H9 (cell line): Measurements from ENCODE around the gene CENPV. TPM values are rescaled to one million over a fixed set of nuclear protein-coding genes. Genes with fewer than 3 reads are reported as not detected.
"Not testable (repeated sequence)": the region's sequence is repeated elsewhere in the genome, so short reads cannot be mapped to it uniquely, and the experiment has no call there.

Source experiments
- DNase-seq: peaks from one replicate; pipeline ENCODE4 v3.0.0-alpha.2; 2017
- H2AFZ ChIP-seq: one replicate; pipeline ENCODE4 v1.6.1; 2013; ENCODE audit warnings: mild to moderate bottlenecking, low read length, control low read depth, moderate library complexity
- H2AK5ac ChIP-seq: 2 replicates; pipeline ENCODE4 v1.6.1; 2013; ENCODE audit warnings: low read length, control low read depth, mixed read lengths; ENCODE audit not compliant: insufficient read length
- H2BK120ac ChIP-seq: one replicate; pipeline ENCODE4 v1.6.1; 2013; ENCODE audit warnings: low read depth, mild to moderate bottlenecking, low read length, control low read depth, inconsistent platforms; ENCODE audit not compliant: poor library complexity, severe bottlenecking
- H2BK12ac ChIP-seq: 2 replicates; pipeline ENCODE4 v1.6.1; 2013; ENCODE audit warnings: low read length, control low read depth, mixed read lengths, low read depth; ENCODE audit not compliant: insufficient read length
- H2BK15ac ChIP-seq: 2 replicates; pipeline ENCODE4 v1.6.1; 2013; ENCODE audit warnings: low read depth, low read length, control low read depth
- H2BK20ac ChIP-seq: one replicate; pipeline ENCODE4 v1.6.1; 2013; ENCODE audit warnings: low read depth, mild to moderate bottlenecking, low read length, control low read depth, inconsistent platforms; ENCODE audit not compliant: poor library complexity, severe bottlenecking
- H2BK5ac ChIP-seq: 2 replicates; pipeline ENCODE4 v1.6.1; 2013; ENCODE audit warnings: low read length, control low read depth, mixed read lengths; ENCODE audit not compliant: insufficient read length
- H3K14ac ChIP-seq: 2 replicates; pipeline ENCODE4 v1.6.1; 2013; ENCODE audit warnings: low read length, control low read depth; ENCODE audit not compliant: insufficient read depth
- H3K18ac ChIP-seq: 2 replicates; pipeline ENCODE4 v1.6.1; 2013; ENCODE audit warnings: low read depth, mild to moderate bottlenecking, mixed read lengths, low read length, control low read depth; ENCODE audit not compliant: insufficient read length
- H3K23ac ChIP-seq: 2 replicates; pipeline ENCODE4 v1.6.1; 2013; ENCODE audit warnings: low read length, control low read depth, mixed read lengths, low read depth; ENCODE audit not compliant: insufficient read length
- H3K23me2 ChIP-seq: 2 replicates; pipeline ENCODE4 v1.6.1; 2013; ENCODE audit warnings: low read depth, mild to moderate bottlenecking, mixed read lengths, low read length, control low read depth; ENCODE audit not compliant: insufficient read length, poor library complexity, severe bottlenecking
- H3K27ac ChIP-seq: 2 replicates; pipeline ENCODE4 v1.5.1; 2013; ENCODE audit warnings: low read length, control low read depth, mixed read lengths, low read depth; ENCODE audit not compliant: insufficient read length
- H3K27me3 ChIP-seq: 2 replicates; pipeline ENCODE4 v1.6.1; 2013; ENCODE audit warnings: low read length, control low read depth, inconsistent platforms; ENCODE audit not compliant: insufficient read depth
- H3K4ac ChIP-seq: 2 replicates; pipeline ENCODE4 v1.6.1; 2013; ENCODE audit warnings: low read depth, mild to moderate bottlenecking, control low read depth, inconsistent platforms, low read length, moderate library complexity
- H3K4me1 ChIP-seq: 2 replicates; pipeline ENCODE4 v1.6.1; 2013; ENCODE audit warnings: low read length, control low read depth, inconsistent platforms; ENCODE audit not compliant: insufficient read depth
- H3K4me2 ChIP-seq: 2 replicates; pipeline ENCODE4 v1.6.1; 2013; ENCODE audit warnings: low read length, control low read depth, mixed read lengths; ENCODE audit not compliant: insufficient read length, insufficient read depth
- H3K56ac ChIP-seq: 2 replicates; pipeline ENCODE4 v1.6.1; 2013; ENCODE audit warnings: low read depth, mild to moderate bottlenecking, mixed read lengths, low read length, control low read depth; ENCODE audit not compliant: insufficient read length
- H3K79me1 ChIP-seq: 2 replicates; pipeline ENCODE4 v1.6.1; 2013; ENCODE audit warnings: low read depth, mild to moderate bottlenecking, moderate library complexity, low read length, control low read depth, inconsistent platforms; ENCODE audit not compliant: insufficient read depth, poor library complexity, severe bottlenecking
- H3K79me2 ChIP-seq: 2 replicates; pipeline ENCODE4 v1.6.1; 2013; ENCODE audit warnings: low read length, control low read depth, inconsistent platforms; ENCODE audit not compliant: insufficient read depth
- H3K9ac ChIP-seq: 2 replicates; pipeline ENCODE4 v1.6.1; 2013; ENCODE audit warnings: low read length, control low read depth, mixed read lengths; ENCODE audit not compliant: insufficient read length; ENCODE audit errors: extremely low read depth
- H3K9me3 ChIP-seq: one replicate; pipeline ENCODE4 v1.6.1; 2013; ENCODE audit warnings: low read depth, low read length, inconsistent platforms; ENCODE audit not compliant: control insufficient read depth
- H3T11ph ChIP-seq: one replicate; pipeline ENCODE4 v1.6.1; 2013; ENCODE audit warnings: mild to moderate bottlenecking, low read length, control low read depth, inconsistent platforms
- H4K20me1 ChIP-seq: one replicate; pipeline ENCODE4 v1.6.1; 2013; ENCODE audit not compliant: control insufficient read depth, insufficient read length, insufficient read depth
- H4K5ac ChIP-seq: 2 replicates; pipeline ENCODE4 v1.6.1; 2013; ENCODE audit warnings: low read depth, mild to moderate bottlenecking, mixed read lengths, low read length, control low read depth; ENCODE audit not compliant: insufficient read length
- H4K8ac ChIP-seq: replicated peaks from 2 replicates; pipeline ENCODE4 v1.6.1; 2013; ENCODE audit warnings: low read length, control low read depth, mixed read lengths, low read depth; ENCODE audit not compliant: insufficient read length
- H4K91ac ChIP-seq: 2 replicates; pipeline ENCODE4 v1.6.1; 2013; ENCODE audit warnings: low read depth, mild to moderate bottlenecking, moderate library complexity, mixed read lengths, low read length, control low read depth; ENCODE audit not compliant: insufficient read length
- H3K27ac Mint-ChIP-seq, 3 experiments: 2 replicates in 2 of 3; 3 replicates in 1 of 3; pipeline ENCODE4 v1.8.0; 2020 to 2021; ENCODE audit warnings: mixed read lengths in 3 of 3, mild to moderate bottlenecking in 1 of 3, moderate library complexity in 1 of 3
- H3K27me3 Mint-ChIP-seq: 2 replicates; pipeline ENCODE4 v1.8.0; 2021; ENCODE audit warnings: low read depth, mild to moderate bottlenecking, moderate library complexity, mixed read lengths
- H3K36me3 Mint-ChIP-seq, 3 experiments: 2 replicates in 2 of 3; 3 replicates in 1 of 3; pipeline ENCODE4 v1.8.0; 2020 to 2021; ENCODE audit warnings: low read depth in 3 of 3, mixed read lengths in 3 of 3; ENCODE audit not compliant: insufficient read depth in 1 of 3
- H3K4me1 Mint-ChIP-seq, 2 experiments: 2 replicates each; pipeline ENCODE4 v1.8.0; 2020; ENCODE audit warnings: mixed read lengths in 2 of 2
- H3K4me3 Mint-ChIP-seq, 2 experiments: 2 replicates in 1 of 2; 3 replicates in 1 of 2; pipeline ENCODE4 v1.8.0; 2020 to 2021; ENCODE audit warnings: mild to moderate bottlenecking in 2 of 2, mixed read lengths in 2 of 2, moderate library complexity in 1 of 2
- H3K9me3 Mint-ChIP-seq, 2 experiments: 2 replicates in 1 of 2; 3 replicates in 1 of 2; pipeline ENCODE4 v1.8.0; 2020; ENCODE audit warnings: mild to moderate bottlenecking in 2 of 2, mixed read lengths in 2 of 2, moderate library complexity in 1 of 2
- WGBS: extraction: QIAGEN DNeasy Blood & Tissue Kit; methylation state at CpG from one replicate; pipeline ENCODE4 v1.1.7; 2013; ENCODE audit warnings: missing lambda C conversion rate, low lambda C conversion rate, mixed read lengths; ENCODE audit not compliant: insufficient read length; ENCODE audit errors: extremely low coverage; 5-methylcytosine and 5-hydroxymethylcytosine counted together
- total RNA-seq: library from RNA; stranded (reverse); gene quantifications from 2 replicates; pipeline ENCODE4 v1.2.1, GENCODE V29; 2021
- TF ChIP-seq, protein P1 (sequence below): fragments of 200-600 bp; sonication (generic); conservative IDR thresholded peaks from 3 replicates; pipeline ENCODE4 v1.8.0; 2021; ENCODE audit warnings: antibody characterized with exemption, mild to moderate bottlenecking

Gene CENPV
- total RNA-seq, 1 experiment from 2014 or later, result 200 TPM

- H4K5ac ChIP-seq, result no peak overlapping the region
- no peak for DNase-seq
- Mint-ChIP-seq H3K4me1 (peaks cover 5 to 12% of the 10 kb centered on the region in 2 experiments), H3K9me3 (no peaks in the 10 kb centered on the region), H3K36me3 (peaks cover 5 to 13% (median 7%) of the 10 kb centered on the region in 3 experiments; a peak in 4 of 7 replicates), H3K27me3 (no peaks in the 10 kb centered on the region), H3K27ac (no peak overlapping the region), H3K4me3 (no peak overlapping the region)
- H3K18ac ChIP-seq, result no peak overlapping the region
- no peak overlapping the region for H2AFZ ChIP-seq
- H4K91ac ChIP-seq, result no peak overlapping the region
- no peak overlapping the region for H3K23ac ChIP-seq
- H3K4ac ChIP-seq, result no peak overlapping the region
- H2BK12ac ChIP-seq, result no peak overlapping the region
- no peak overlapping the region for H2BK20ac ChIP-seq
- H3K9ac ChIP-seq, result no peak overlapping the region
- H4K8ac ChIP-seq, result no peak overlapping the region
- H3K27ac ChIP-seq, result no peak overlapping the region
- H2BK120ac ChIP-seq, result no peak overlapping the region
- H3K56ac ChIP-seq, result no peak overlapping the region
- H3K14ac ChIP-seq, result no peak overlapping the region
- H2BK15ac ChIP-seq, result no peak overlapping the region
- no peaks in the 10 kb centered on the region for H3K23me2 ChIP-seq
- H2BK5ac ChIP-seq, result no peak overlapping the region
- H3K27me3 ChIP-seq, result no peaks in the 10 kb centered on the region
- H4K20me1 ChIP-seq, result no peaks in the 10 kb centered on the region
- H3K4me1 ChIP-seq, result no peaks in the 10 kb centered on the region
- no peak overlapping the region for H3T11ph ChIP-seq
- H3K79me2 ChIP-seq, result no peaks in the 10 kb centered on the region
- H3K79me1 ChIP-seq, result no peaks in the 10 kb centered on the region
- WGBS, result no CpG with 5 or more reads among the region's 13 CpGs
- no peak overlapping the region for H3K4me2 ChIP-seq
- H2AK5ac ChIP-seq, result no peak overlapping the region
- H3K9me3 ChIP-seq, result no peaks in the 10 kb centered on the region
- TF ChIP-seq, protein P1, sequence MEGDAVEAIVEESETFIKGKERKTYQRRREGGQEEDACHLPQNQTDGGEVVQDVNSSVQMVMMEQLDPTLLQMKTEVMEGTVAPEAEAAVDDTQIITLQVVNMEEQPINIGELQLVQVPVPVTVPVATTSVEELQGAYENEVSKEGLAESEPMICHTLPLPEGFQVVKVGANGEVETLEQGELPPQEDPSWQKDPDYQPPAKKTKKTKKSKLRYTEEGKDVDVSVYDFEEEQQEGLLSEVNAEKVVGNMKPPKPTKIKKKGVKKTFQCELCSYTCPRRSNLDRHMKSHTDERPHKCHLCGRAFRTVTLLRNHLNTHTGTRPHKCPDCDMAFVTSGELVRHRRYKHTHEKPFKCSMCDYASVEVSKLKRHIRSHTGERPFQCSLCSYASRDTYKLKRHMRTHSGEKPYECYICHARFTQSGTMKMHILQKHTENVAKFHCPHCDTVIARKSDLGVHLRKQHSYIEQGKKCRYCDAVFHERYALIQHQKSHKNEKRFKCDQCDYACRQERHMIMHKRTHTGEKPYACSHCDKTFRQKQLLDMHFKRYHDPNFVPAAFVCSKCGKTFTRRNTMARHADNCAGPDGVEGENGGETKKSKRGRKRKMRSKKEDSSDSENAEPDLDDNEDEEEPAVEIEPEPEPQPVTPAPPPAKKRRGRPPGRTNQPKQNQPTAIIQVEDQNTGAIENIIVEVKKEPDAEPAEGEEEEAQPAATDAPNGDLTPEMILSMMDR, result no peak
Observed at GRCh38 chr17:16391451-16391850, 38.2 kb upstream of the CENPV start.

DNA sequence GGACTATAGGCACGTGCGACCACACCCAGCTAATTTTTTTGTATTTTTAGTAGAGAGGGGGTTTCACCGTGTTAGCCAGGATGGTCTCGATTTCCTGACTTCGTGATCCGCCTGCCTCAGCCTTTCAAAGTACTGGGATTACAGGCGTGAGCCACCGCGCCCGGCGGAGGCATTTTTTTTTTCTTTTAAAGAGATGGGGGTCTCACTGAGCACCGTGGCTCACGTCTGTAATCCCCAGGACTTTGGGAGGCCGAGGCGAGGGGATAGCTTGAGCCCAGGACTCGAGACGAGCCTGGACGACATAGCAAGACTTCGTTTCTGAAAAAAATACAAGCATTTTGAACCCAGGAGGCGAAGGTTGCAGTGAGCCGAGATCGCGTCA is 32.8 kb upstream of the CENPV start:
- H3K36me3 Mint-ChIP-seq, result peaks cover 26 to 37% (median 28%) of the 10 kb centered on the region in 3 experiments; a peak in 6 of 7 replicates
- H2BK20ac ChIP-seq, H2BK12ac ChIP-seq, H3K27me3 Mint-ChIP-seq, H3K9ac ChIP-seq, H2AFZ ChIP-seq, H2BK5ac ChIP-seq, H3K27me3 ChIP-seq, H2AK5ac ChIP-seq, H3K9me3 Mint-ChIP-seq, H3K4me1 ChIP-seq, H3T11ph ChIP-seq, H3K14ac ChIP-seq, H3K56ac ChIP-seq, H3K27ac ChIP-seq, H2BK15ac ChIP-seq, H3K23me2 ChIP-seq, H4K5ac ChIP-seq, H3K18ac ChIP-seq, H3K9me3 ChIP-seq, H3K4ac ChIP-seq, DNase-seq, H3K79me2 ChIP-seq, H4K8ac ChIP-seq, H2BK120ac ChIP-seq, H3K23ac ChIP-seq, H4K20me1 ChIP-seq, H3K79me1 ChIP-seq, H4K91ac ChIP-seq: not testable (repeated sequence)
- peak overlapping the region; percentile 4 for H3K4me2 ChIP-seq
- H3K4me3 Mint-ChIP-seq, result peak overlapping the region; percentile 83 to 93
- WGBS, result no CpG with 5 or more reads among the region's 23 CpGs
- peaks cover 21 to 30% of the 10 kb centered on the region in 2 experiments for H3K4me1 Mint-ChIP-seq
- H3K27ac Mint-ChIP-seq, result peak overlapping the region; percentile 96 to 99 (median 98); a peak in 3 of 7 replicates
